OCI-M2 (cell line): ENCODE results near the gene RAB17.
"Not testable (repeated sequence)": the region's sequence is repeated elsewhere in the genome, so short reads cannot be mapped to it uniquely, and the experiment has no call there.

Experiments
- DNase-seq: peaks from one replicate; lab custom pipeline; 2025; ENCODE audit not compliant: unreplicated experiment; lab: John Stamatoyannopoulos, UW

RAB17 gene

DNA sequence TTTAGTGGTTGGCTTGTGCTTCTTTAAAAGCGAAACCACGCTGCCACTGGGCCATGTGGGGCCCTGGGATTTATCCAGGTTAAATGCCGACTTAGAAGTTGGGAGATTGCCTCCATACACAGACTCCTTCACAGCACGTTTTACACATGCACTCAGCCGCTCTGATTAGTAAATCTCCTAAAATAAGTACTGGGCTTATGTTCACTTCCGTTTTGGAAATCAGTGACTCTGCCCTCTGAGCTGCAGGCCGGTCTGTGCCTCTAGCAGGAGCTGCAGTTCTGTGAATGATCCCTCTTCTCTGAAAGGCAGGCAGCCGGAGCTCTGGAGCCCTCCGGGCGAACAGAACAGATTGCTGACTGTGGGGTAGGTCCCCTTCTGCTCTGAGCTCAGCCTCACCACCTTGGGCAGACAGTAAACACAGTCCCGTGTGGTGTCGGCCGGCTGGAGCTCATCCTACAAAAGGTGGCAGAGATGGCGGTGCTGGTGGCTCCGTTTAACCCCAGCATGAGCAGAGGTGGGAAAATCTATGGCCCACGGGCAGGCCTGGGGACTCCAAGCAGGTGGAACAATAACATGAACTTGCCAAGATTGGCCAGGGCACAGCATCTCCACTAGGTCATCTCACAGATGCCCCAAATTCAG lies 9.8 kb upstream of the RAB17 start:
- no peak for DNase-seq

DNA sequence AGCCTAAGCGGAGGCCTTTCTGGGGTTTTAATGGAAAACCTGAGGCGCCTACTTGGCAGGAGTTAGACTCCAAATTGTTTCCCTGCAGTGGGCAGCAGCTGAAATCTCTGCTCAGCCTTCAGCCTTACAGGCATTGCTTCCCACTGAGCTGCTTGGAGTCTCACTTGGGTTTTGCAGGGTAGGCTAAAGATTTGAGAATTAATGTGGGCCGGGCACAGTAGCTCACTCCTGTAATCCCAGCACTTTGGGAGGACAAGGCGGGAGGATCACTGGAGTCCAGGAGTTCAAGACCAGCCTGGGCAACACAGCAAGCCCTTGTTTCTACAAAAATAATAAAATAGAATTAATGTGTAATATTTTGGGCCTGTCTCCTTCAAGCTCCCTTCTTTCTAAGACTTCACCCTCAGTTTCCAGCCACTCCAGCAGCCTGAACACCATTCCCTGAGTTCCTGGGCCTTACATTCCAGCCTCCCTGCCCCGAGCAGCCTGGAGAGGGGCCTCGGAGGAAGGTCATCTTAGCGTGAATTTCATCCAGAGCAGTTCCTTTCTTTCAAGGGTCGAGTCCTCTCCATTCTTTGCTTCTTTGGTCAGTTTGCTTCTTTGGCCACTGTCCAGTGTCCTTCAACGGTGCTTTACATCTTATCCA lies 9.1 kb upstream of the RAB17 start:
- DNase-seq = no peak

DNA sequence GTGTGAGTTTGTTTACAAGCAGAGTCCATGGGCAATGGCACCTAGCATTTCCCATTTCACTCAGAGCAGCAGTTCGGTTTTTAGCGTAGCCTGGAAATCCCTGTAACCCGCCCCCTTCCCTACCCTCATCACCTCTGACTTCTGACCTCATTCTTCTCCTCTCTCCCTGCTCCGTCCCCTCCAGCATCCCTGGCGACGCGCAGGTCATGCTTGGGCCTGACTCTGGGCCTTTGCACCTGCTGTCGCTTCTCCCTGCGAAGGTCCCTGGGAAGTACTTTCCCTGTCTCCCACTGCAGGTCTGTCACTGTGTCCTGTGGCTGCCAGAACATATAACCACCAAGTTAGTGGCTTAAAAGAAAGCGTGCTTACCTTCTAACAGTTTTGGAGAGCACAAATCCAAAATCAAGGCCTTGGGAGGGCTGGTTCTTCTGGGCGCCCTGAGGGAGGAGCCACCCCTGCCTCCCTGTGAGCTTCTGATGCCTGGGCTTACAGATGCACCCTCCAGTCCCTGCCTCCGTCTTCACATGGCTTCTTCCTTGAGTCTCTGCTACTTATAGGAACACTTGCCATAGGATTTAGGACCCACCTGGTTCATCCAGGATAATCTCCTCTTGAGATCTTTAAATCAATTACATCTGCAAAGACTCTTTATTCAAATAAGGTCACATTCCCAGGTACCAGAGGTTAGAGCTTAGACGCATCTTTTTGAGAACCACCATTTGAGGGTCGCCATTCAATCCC lies 8.1 kb upstream of the RAB17 start:
- DNase-seq = no peak

DNA sequence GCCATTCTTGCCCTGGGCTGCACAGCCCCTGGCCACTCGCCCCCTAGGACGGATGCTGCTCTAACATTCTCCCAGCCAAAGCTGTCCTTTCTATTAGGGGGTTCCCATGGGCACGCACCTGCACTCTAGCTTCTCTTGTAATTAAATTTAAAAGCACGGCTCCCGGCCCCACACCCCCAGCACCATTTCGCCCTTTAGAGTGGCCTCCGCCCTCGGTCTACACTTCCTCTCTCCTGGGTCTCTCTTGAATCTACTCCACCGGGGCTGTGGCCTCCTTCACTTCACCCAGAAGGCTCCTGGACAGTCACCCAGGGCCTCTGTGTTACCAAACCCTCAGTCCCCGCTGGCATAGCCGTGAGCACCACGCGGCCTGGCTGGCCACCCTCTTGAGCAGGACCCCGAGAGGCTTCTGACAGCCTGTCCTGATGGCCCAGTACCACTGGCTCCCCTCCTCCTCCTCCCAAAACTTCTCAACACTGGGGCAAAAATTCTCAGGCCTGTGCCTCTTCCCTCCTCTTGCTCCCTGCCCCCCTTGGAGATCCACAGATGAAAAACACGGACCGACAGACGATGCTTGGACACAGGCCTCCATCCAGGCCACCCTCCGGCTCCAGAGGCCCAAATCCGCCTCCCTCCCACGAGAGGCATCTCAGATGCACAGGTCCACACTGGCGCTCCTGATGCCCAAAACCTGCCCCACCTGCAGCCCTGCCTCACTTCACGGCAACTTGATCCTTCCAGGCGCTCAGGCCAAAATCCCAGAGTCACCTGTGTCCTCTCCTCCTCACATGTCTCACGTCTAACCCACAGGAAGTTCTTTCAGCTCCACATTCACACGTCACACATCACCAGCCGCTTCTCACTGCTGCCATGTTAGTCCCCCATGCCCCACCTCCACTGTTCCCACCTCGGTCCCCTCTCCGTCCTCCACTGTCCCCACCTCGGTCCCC lies 6.9 kb upstream of the RAB17 start:
- no peak for DNase-seq

DNA sequence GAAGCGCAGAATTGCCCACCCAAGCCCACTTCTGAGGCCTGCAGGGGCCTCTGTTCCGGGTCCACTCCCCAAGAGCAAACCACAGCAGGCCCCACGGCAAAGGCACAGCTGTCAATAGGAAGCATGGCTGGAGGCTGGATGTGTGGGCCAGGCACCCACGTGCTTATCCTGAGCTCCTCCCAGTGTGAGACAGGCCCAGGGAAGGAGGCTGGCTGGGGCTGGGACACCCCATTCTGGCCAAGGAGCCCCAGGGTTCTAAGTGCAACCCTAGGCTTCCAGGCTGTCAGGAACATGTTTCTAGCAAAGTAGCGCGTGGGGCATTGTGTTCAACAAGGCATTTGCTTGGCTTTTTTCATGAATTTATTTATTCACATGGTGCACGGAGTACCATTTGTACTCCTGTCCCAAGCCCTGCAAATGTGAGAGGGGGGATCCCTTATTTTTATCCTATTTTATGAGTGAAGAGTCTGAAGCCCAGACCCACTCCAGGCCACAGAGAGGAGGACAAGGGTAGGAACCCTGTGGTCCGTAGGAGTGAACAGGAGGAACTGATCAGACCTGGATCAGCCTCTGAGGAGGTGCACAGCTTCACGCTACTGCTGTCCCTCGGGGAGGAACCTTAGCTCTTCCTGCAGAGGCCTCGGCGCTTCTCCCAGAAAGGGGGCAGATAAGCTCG lies 6.1 kb upstream of the RAB17 start:
- no peak for DNase-seq

DNA sequence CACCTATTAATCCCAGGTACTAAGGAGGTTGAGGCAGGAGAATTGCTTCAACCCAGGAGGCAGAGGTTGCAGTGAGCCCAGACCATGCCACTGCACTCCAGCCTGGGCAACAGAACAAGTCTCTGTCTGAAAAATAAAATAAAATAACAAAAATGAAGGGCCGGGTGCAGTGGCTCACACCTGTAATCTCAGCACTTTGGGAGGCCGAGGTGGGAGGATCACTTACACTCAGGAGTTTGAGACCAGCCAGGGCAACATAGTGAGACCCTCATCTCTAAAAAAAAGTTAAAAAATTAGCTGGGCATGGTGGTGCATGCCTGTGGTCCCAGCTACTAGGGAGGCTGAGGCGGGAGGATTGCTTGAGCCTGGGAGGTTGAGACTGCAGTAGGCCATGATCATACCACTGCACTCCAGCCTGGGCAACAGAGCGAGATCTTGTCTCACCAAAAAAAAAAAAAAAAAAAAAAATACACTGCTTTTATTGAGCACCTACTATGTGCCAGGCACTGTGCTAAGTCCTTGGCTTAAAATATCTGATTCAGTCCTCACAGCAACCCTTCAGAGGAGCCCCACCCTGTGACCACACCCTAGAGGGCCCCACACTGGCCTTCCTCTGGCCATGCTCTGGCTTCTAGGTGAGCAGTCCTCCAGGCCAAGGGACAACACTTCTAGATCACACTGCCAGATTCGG lies 5.4 kb upstream of the RAB17 start:
- DNase-seq = not testable (repeated sequence)

DNA sequence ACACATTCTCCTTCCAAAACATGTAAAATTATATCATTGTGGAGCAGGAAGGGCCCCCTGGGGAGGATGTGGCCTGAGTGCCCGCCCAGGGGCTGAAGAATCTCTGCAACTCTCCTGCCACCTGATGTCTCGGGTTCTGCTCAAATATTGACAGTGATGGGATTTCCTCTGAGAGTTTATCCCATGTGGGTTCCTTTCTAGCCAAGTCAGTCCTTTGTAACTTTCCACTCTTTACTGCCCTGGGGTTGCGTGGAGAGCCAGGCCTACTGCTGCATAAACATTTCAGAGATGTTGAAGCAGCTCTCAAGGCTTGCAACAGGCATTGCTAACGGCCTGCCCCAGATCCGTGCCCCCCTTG lies 4.0 kb upstream of the RAB17 start:
- DNase-seq = no peak

DNA sequence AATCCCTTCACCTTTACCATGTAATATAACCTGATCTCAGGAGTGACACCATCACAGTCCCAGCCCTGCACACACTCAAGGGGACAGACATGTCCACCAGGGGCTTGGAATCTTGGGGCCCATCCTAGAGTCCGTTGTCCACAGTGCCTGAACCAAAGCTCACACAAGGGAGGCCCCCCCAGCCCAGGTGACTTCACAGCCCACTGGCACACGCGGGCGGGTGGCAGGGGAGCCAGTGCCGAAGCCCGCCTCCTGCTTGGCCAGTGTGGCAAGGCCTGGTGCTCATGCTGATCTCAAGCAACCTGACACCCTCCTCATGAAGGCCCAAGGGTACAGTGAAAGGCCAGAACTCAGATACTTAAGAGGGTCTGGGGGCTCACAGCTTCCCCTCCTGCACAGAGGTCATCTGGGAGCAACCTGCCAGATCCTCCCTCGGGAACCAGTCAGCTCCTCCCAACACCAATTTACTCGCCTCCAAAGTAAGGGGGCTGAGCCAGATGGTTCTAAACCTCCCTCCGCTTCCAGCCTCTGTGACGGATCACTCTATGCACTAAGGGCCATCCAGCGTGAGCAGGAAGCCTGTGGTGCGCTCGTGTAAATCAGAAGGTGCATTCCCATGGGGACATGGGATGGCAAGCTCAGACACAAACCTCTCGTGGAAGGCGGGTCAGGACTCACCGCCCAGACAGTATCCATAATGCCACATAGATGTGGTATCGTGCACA lies 3.2 kb upstream of the RAB17 start:
- DNase-seq = no peak

DNA sequence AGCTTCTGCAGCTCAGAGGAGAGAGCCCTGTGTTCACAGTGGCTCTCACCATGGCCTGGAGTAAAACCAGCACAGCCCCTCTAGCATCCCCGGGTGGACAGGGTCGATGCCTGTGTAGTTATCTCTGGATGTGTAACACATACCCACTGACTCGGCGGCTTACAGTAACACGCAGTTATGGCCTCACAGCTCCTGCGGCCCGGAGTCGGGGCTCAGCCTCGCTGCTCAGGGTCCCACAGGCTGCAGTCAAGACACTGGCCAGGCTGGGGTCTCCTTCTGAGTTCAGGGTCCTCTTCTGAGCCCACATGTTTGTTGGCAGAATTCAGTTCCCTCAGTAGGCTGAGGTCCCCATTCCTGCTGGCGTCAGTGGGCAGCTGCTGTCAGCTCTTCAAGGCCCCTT lies 2.5 kb upstream of the RAB17 start:
- no peak for DNase-seq

DNA sequence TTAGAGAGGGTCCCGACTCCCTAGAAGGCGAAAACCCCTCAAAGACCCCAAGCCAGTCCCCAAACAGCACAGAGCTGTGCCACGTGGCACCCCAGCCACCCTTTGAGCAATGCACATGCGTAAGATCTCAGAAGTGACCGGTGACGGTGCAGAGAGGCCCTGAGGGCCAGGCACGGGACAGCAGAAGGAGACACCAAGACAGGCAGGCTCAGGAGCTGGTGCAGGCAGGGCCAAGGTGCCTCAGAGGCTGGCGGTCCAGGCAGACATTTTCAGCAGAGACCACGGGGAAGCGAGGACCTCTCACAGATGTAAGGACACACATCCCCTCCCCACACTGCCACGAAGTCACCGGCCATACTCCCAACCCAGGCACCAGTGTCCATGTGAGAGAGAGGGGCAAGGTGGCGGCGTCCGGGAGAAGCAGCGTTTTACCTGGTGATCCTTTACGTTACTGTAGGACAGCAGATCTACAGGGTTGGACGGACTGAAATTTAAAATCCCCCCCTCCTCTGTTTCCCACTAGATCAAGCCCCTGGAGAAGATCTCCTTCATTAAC lies 2.0 kb upstream of the RAB17 start:
- DNase-seq = no peak

DNA sequence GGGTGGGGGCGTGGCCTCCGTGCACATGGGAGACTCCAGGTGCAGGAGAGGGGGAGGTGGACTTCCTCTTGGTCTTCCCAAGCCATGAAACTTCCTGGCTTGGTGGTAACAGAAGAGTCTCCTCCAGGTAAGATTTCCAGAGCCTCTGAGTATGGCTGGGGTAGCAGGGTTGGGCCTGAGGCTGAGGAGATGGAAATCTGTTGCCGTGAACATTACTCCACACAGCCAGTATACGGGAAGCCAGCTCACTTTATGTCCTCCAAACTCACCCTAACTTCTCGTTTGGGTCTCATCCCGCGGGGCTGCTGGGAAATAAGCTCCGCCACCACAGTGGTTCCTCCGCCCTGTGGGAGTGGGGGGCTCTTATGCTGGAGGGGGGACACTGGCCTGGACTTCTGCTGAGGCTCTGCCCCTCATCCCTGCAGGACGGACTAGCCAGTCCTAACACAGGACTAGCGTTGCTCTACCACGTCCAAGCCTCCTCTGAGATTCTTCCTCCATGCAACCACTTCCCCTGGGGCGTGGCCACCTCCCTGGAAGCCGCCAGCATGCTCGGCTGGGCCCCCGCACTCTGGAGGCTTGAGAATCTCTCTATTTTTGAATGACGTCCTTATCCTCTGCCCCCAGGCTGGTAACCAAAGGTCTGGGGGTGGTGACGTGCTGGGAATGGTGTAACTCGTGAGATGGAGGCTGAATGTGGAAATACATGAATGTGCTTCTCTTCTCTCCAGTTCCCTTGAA lies 777 bp upstream of the RAB17 start:
- no peak for DNase-seq

DNA sequence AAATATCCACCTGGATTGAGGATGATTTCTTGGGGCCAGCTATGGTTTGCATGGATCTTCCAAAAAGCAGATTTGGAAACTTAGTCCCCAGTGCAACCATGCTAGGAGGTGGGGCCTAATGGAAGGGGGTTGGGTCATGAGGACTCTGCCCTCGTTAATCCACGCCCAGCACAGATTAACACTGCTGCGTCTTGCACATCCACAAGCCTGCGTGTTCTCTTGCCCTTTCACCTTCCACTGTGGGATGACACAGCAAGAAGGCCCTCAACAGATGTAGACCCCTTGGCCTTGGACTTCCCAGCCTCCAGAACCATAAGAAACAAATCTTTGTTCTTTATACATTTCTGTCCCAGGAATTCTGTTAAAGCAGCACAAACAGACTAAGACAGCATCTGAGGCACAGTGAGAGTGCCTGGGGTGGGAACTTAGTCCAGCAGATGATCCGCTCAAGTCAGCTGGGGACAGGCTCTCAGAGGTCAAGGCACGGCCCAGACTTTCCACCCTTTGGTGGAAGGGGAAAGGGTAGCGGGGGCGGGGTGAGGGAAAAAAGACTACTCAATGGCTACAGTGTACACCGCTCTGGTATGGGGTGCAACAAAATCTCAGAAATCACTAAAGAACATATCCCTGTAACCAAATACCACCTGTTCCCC lies 2.4 kb downstream of the RAB17 start:
- DNase-seq = no peak

DNA sequence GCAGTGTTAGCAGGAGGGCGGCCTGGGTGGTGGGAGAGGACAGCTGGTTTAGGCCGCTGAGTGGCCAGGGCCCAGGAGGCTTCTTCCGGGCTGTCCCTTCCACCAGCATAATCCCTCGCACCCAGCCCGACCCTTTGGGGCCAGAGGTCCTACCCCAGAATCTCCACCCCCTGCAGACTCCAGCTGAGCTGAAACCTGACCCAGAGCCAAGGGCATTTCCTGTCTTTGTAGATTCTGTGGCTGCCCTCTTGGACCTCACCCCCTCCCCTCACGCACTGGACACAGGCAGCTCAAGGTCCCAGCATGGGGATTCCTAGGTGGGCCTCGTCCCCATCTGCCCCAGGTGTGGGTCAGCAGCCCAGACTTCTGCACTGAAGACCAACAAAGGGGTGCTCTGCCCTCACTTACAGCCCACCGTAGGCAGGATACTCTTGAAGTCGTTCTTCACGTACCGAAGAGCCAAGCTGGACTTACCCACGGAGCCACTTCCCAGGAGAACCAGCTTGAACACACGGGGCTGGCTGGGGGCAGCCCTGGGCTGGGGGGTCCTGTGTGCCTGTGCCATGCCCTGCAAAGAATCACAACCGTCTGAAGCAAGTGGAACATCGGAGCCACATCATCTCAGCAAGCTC lies 4.8 kb downstream of the RAB17 start:
- no peak for DNase-seq

DNA sequence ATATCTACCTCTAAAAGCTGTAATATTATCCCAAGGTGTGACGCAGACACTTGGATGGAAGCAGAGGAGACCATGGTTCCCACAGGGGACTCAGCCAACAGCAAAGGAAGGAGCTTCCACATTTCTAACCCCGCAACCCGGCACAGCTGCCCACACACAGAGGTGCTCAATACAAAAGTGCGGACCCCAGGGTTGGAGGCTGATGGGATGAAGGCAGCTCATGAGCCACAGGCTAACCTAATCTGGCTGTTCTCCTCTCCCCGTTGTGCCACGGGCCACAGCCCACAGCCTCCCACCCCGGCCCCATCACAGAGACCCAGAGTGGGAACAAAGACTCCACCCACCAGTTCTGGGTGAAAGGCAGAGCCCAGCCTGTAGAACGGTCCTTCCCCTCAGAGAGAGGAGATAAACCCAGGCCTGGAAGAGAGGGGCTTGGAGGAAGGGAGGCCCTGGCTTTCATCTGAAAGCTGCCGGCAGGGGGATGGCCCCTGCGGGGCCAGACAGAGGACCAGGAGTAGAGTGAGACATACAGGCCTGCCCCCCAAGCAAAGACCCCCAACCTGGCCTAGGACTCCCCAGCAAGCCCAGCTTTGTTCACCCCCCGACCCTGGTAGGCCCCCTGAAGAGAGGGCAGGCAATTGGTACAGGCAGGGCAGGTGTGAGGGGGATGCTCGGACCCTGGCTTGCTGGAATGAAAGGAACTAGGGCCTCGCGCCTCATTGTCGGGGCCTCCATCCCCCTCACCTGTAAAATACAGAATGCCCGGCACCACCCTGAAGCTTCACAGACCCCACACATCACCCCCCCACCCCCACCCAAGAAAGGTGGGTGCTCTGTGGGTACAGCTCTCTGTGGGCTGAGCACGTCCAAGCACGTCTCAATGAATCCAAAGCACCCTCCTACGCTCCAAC lies 6.9 kb downstream of the RAB17 start:
- DNase-seq = no peak

DNA sequence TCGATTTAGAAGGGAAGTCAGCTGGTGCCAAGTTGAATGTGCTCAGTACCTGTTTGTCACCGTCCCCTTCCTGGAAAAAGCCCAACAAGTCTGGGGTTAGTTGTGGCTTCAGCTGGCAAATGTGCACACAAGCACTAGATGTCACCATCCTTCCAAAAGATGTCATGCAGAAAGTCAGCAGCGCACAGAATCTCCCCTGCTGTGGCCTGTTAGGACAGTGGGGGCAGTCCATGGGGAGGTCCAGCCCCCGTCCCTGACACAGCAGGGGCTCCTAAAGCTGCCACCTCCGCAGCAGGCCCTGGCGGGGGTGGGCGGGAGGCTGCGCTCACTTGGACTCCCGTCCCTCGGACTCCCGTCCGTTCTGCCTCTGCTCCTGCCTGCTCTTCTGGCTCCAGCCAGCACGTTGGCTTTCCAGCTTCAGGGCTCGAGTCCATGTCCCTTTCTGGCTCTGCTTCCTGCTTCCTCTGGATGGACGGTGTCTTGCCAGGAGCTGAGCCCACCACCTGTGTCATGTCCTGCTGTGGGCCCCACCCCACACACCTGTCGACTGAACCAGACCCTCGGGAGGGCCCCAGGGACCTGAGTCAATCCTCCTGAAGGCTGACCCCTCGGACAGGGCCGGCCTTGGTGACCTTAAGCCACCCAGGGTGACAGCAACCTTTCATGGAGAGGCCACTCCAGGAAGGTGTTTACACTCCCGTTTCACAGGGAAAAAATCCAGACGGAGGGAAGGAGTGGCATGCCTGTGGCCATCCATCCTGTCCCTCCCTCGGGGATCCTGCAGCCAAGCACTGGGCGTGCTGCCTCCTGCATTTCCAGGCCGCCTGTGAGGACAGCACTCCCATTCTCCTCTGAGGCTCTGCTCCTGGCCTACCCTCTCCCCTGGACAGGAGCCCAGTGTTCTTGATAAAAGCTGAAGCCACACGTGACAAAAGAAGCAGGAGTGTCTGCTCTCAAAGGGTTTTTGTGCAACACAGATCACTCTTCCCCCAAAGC lies 8.5 kb downstream of the RAB17 start:
- no peak for DNase-seq
